Testis (tissue), 2 donors: Measurements from ENCODE around the gene ANAPC15.
"Not testable (repeated sequence)": the region's sequence is repeated elsewhere in the genome, so short reads cannot be mapped to it uniquely, and the experiment has no call there.

Experiments
- POLR2A ChIP-seq: fragments of 450-650 bp; IDR thresholded peaks from one replicate; pipeline ENCODE4 v1.6.1; 2017; ENCODE audit warnings: antibody characterized with exemption, mild to moderate bottlenecking, moderate library complexity
- TF ChIP-seq, protein P1 (sequence below), 3 experiments: fragments of 450-650 bp in 2 of 3; fragments of 200-600 bp in 1 of 3; sonication (generic) in 1 of 3; IDR thresholded peaks; one replicate each; pipeline ENCODE4 v1.5.1; 2016 to 2019; ENCODE audit warnings: antibody characterized with exemption in 3 of 3, mild to moderate bottlenecking in 2 of 3, moderate library complexity in 1 of 3

DNA sequence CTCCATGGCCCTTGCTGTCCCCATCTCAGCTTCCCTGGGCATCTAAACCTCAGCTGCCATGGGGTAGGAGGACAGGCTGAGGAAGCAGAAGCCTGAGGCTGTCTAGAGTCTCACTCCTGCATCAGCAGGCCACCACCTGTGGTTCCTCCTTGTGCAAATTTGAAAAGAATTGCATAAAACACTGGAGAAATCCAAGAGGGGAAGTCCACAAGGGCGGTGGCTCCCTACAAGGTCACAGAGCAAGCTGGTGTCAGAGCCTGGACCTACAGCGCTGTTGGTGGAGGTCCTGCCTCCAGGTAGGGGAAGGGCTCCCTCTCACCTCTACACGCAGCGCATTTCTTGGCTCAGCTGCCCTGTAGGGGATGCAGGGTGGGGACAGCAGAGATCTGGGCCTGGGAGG lies 23.0 kb upstream of the ANAPC15 start, which contains the start of gene FOLR3:
- TF ChIP-seq, protein P1, sequence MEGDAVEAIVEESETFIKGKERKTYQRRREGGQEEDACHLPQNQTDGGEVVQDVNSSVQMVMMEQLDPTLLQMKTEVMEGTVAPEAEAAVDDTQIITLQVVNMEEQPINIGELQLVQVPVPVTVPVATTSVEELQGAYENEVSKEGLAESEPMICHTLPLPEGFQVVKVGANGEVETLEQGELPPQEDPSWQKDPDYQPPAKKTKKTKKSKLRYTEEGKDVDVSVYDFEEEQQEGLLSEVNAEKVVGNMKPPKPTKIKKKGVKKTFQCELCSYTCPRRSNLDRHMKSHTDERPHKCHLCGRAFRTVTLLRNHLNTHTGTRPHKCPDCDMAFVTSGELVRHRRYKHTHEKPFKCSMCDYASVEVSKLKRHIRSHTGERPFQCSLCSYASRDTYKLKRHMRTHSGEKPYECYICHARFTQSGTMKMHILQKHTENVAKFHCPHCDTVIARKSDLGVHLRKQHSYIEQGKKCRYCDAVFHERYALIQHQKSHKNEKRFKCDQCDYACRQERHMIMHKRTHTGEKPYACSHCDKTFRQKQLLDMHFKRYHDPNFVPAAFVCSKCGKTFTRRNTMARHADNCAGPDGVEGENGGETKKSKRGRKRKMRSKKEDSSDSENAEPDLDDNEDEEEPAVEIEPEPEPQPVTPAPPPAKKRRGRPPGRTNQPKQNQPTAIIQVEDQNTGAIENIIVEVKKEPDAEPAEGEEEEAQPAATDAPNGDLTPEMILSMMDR (IDR thresholded peaks at IDR 0.05) = not testable (repeated sequence)
- TF ChIP-seq POLR2A = not testable (repeated sequence)
